IMR-90 (cell line): ENCODE results near the gene CEP41. TPM values are rescaled to one million over a fixed set of nuclear protein-coding genes. Genes with fewer than 3 reads are reported as not detected.

Experiments
- ATAC-seq: fragments of 200-7000 bp; cut with Tn5 transposase; 2 replicates; pipeline ENCODE4 v1.9.1; 2020; ENCODE audit warnings: low read depth, mild to moderate bottlenecking, moderate library complexity
- BruUV-seq: library from RNA; stranded (reverse); fragments of 400-500 nt; replicated peaks from 2 replicates; lab custom pipeline; 2021; lab: Mats Ljungman, UMichigan
- CTCF ChIA-PET: fragments of 300-600 bp; formaldehyde crosslinking; extraction: SDS; loops from one replicate; lab custom pipeline; 2021; ENCODE audit warnings: antibody characterized with exemption; lab: Yijun Ruan, JAX
- POLR2A ChIA-PET: fragments of 300-600 bp; sonication (Branson Sonifier 250); formaldehyde crosslinking; loops from one replicate; lab custom pipeline; 2022; ENCODE audit warnings: antibody characterized with exemption; ENCODE audit not compliant: unreplicated experiment; lab: Charles Lee
- DNase-seq: peaks from one replicate; pipeline ENCODE4 v3.0.0; 2013
- H2AFZ ChIP-seq: replicated peaks from 2 replicates; pipeline ENCODE3; 2013; ENCODE audit warnings: low read length, mild to moderate bottlenecking; ENCODE audit not compliant: poor library complexity
- H2AK5ac ChIP-seq: 2 replicates; pipeline ENCODE4 v1.6.1; 2013; ENCODE audit warnings: low read depth, low read length, inconsistent platforms
- H2AK9ac ChIP-seq: replicated peaks from 2 replicates; pipeline ENCODE3; 2013; ENCODE audit warnings: mild to moderate bottlenecking, low read depth, low read length, moderate library complexity; ENCODE audit not compliant: poor library complexity
- H2BK120ac ChIP-seq: 2 replicates; pipeline ENCODE4 v1.6.1; 2013; ENCODE audit warnings: low read depth, low read length, inconsistent platforms
- H2BK15ac ChIP-seq: 3 replicates; pipeline ENCODE4 v1.6.1; 2013; ENCODE audit warnings: low read depth, low read length, inconsistent platforms
- H2BK20ac ChIP-seq: 2 replicates; pipeline ENCODE4 v1.6.1; 2013; ENCODE audit warnings: low read depth, mild to moderate bottlenecking, inconsistent platforms, low read length, moderate library complexity
- H2BK5ac ChIP-seq: 2 replicates; pipeline ENCODE4 v1.6.1; 2013; ENCODE audit warnings: mild to moderate bottlenecking, low read depth, low read length, inconsistent platforms; ENCODE audit not compliant: poor library complexity, severe bottlenecking
- H3K14ac ChIP-seq: replicated peaks from 2 replicates; pipeline ENCODE4 v1.6.1; 2013; ENCODE audit warnings: low read depth, low read length, inconsistent platforms
- H3K18ac ChIP-seq: 2 replicates; pipeline ENCODE4 v1.6.1; 2013; ENCODE audit warnings: low read depth, low read length, control low read depth
- H3K23ac ChIP-seq: 2 replicates; pipeline ENCODE4 v1.6.1; 2013; ENCODE audit warnings: low read depth, low read length, inconsistent platforms
- H3K27ac ChIP-seq: 2 replicates; pipeline ENCODE4 v1.5.1; 2013; ENCODE audit warnings: mild to moderate bottlenecking, control low read depth, low read length; ENCODE audit not compliant: insufficient read depth
- H3K27me3 ChIP-seq: 2 replicates; pipeline ENCODE4 v1.6.1; 2013; ENCODE audit warnings: low read length; ENCODE audit not compliant: control insufficient read depth, insufficient read depth
- H3K36me3 ChIP-seq: 2 replicates; pipeline ENCODE4 v1.6.1; 2013; ENCODE audit warnings: low read length, mixed read lengths; ENCODE audit not compliant: control insufficient read depth, insufficient read depth
- H3K4ac ChIP-seq: 2 replicates; pipeline ENCODE4 v1.6.1; 2013; ENCODE audit warnings: low read depth, low read length, inconsistent platforms
- H3K4me1 ChIP-seq: 2 replicates; pipeline ENCODE4 v1.6.1; 2013; ENCODE audit warnings: low read length, mixed read lengths; ENCODE audit not compliant: control insufficient read depth, insufficient read depth
- H3K4me2 ChIP-seq: 2 replicates; pipeline ENCODE4 v1.6.1; 2013; ENCODE audit warnings: low read depth, mild to moderate bottlenecking, control low read depth, low read length, moderate library complexity
- H3K4me3 ChIP-seq: 2 replicates; pipeline ENCODE4 v1.5.1; 2013; ENCODE audit warnings: low read depth, mild to moderate bottlenecking, control low read depth, low read length, moderate library complexity; ENCODE audit not compliant: insufficient read depth
- H3K56ac ChIP-seq: 2 replicates; pipeline ENCODE4 v1.6.1; 2013; ENCODE audit warnings: low read length, inconsistent platforms; ENCODE audit not compliant: insufficient read depth; ENCODE audit errors: extremely low read depth
- H3K79me1 ChIP-seq, 2 experiments: 2 replicates each; pipeline ENCODE4 v1.6.1; 2013; ENCODE audit warnings: low read length in 2 of 2, inconsistent platforms in 1 of 2, low read depth in 1 of 2
- H3K9ac ChIP-seq: 2 replicates; pipeline ENCODE4 v1.6.1; 2013; ENCODE audit warnings: low read depth, low read length, control low read depth
- H3K9me1 ChIP-seq: 2 replicates; pipeline ENCODE4 v1.6.1; 2013; ENCODE audit warnings: low read length, inconsistent platforms; ENCODE audit not compliant: insufficient read depth
- H3K9me3 ChIP-seq: 2 replicates; pipeline ENCODE4 v1.6.1; 2013; ENCODE audit warnings: low read length; ENCODE audit not compliant: control insufficient read depth, insufficient read depth
- H4K20me1 ChIP-seq: 2 replicates; pipeline ENCODE4 v1.6.1; 2013; ENCODE audit warnings: low read length, inconsistent platforms; ENCODE audit not compliant: insufficient read depth
- H4K5ac ChIP-seq: 2 replicates; pipeline ENCODE4 v1.6.1; 2013; ENCODE audit warnings: mild to moderate bottlenecking, low read depth, low read length, control low read depth
- H4K8ac ChIP-seq, 2 experiments: 2 replicates each; pipeline ENCODE4 v1.6.1; 2013; ENCODE audit warnings: low read depth in 2 of 2, low read length in 2 of 2, control low read depth in 1 of 2, inconsistent platforms in 1 of 2
- H4K91ac ChIP-seq: 2 replicates; pipeline ENCODE4 v1.6.1; 2013; ENCODE audit warnings: low read depth, low read length, inconsistent platforms; ENCODE audit not compliant: insufficient read depth
- BHLHE40 ChIP-seq: fragments of 150-350 bp; IDR thresholded peaks from 2 replicates; pipeline ENCODE4 v1.6.1; 2016; ENCODE audit warnings: mild to moderate bottlenecking, low read depth, low read length
- CEBPB ChIP-seq: IDR thresholded peaks from 2 replicates; pipeline ENCODE4 v1.6.1; 2012; ENCODE audit warnings: low read depth, low read length, improper control_type of control experiment
- CTCF ChIP-seq: conservative IDR thresholded peaks from 2 replicates; pipeline ENCODE4 v1.5.1; 2012; ENCODE audit warnings: mild to moderate bottlenecking, low read depth, low read length, improper control_type of control experiment
- ELK1 ChIP-seq: fragments of 150-350 bp; IDR thresholded peaks from 2 replicates; pipeline ENCODE4 v1.6.1; 2016; ENCODE audit warnings: low read depth, mild to moderate bottlenecking, low read length, moderate library complexity, borderline replicate concordance
- FOS ChIP-seq: fragments of 150-350 bp; IDR thresholded peaks from 2 replicates; pipeline ENCODE4 v1.6.1; 2016; ENCODE audit warnings: low read depth, low read length
- MAFK ChIP-seq: IDR thresholded peaks from 2 replicates; pipeline ENCODE4 v1.6.1; 2012; ENCODE audit warnings: low read depth, low read length, improper control_type of control experiment
- MXI1 ChIP-seq: IDR thresholded peaks from 2 replicates; pipeline ENCODE4 v1.6.1; 2012; ENCODE audit warnings: low read depth, mild to moderate bottlenecking, low read length, moderate library complexity, borderline replicate concordance
- NFE2L2 ChIP-seq: fragments of 150-350 bp; IDR thresholded peaks from 2 replicates; pipeline ENCODE4 v1.6.1; 2016; ENCODE audit warnings: low read depth, mild to moderate bottlenecking, low read length
- POLR2A ChIP-seq: IDR thresholded peaks from 2 replicates; pipeline ENCODE4 v1.6.1; 2012; ENCODE audit warnings: mild to moderate bottlenecking, low read depth, low read length
- RAD21 ChIP-seq: IDR thresholded peaks from 2 replicates; pipeline ENCODE4 v1.6.1; 2012; ENCODE audit warnings: low read length, improper control_type of control experiment
- RCOR1 ChIP-seq: IDR thresholded peaks from 2 replicates; pipeline ENCODE4 v1.6.1; 2012; ENCODE audit warnings: mild to moderate bottlenecking, low read length, improper control_type of control experiment; ENCODE audit not compliant: insufficient replicate concordance
- SMC3 ChIP-seq: fragments of 150-350 bp; IDR thresholded peaks from 2 replicates; pipeline ENCODE4 v1.6.1; 2016; ENCODE audit warnings: low read depth, mild to moderate bottlenecking, antibody characterized with exemption, low read length, moderate library complexity
- WGBS, 2 experiments: methylation state at CpG; one replicate each; pipeline versions ENCODE4 v1.1.5 to v1.1.7; 2013; ENCODE audit warnings: missing lambda C conversion rate in 2 of 2; ENCODE audit not compliant: insufficient read length in 1 of 2; ENCODE audit errors: extremely low coverage in 2 of 2; 5-methylcytosine and 5-hydroxymethylcytosine counted together
- dilution Hi-C: fragments of 300-500 bp; cut with HindIII; formaldehyde crosslinking; loops from one replicate; pipeline ENCODE4 v1.14.3; 2018; ENCODE audit warnings: low sequenced_read_pairs; ENCODE audit not compliant: unreplicated experiment
- in situ Hi-C: fragments of 300-500 bp; cut with MboI; formaldehyde crosslinking; loops from 3 replicates; pipeline ENCODE4 v1.14.3; 2019; ENCODE audit warnings: low sequenced_read_pairs, inconsistent platforms, mixed read lengths
- intact Hi-C: fragments of 100-400 bp; cut with micrococcal nuclease; formaldehyde crosslinking; loops from 2 replicates; pipeline ENCODE4 v1.10.0; 2022
- polyA plus RNA-seq, 3 experiments: library from polyadenylated mRNA; depleted of rRNA; stranded (reverse); fragments of >200 nt; gene quantifications; 2 replicates each; pipeline ENCODE4 v1.2.3, GENCODE V29; 2012; ENCODE audit warnings: low replicate concordance in 1 of 3
- total RNA-seq: library from RNA; depleted of rRNA; stranded (reverse); fragments of >200 nt; gene quantifications from 2 replicates; pipeline ENCODE4 v1.2.3, GENCODE V29; 2012
- TF ChIP-seq, protein P1 (sequence below): fragments of 150-350 bp; IDR thresholded peaks from 2 replicates; pipeline ENCODE4 v1.6.1; 2017; ENCODE audit warnings: mild to moderate bottlenecking, antibody characterized with exemption, low read length, low read depth

Gene CEP41
- total and polyA plus RNA-seq, 2 of the 4 experiments (the other 2 are of a cell fraction) = 12.2 to 21.9 TPM

GRCh38 chr7:130461272-130461671, 20.5 kb upstream of the CEP41 start:
- Histone ChIP-seq H3K18ac (no peak overlapping the region), H2AFZ (no peak overlapping the region), H3K9ac (no peak overlapping the region), H3K27me3 (peaks cover 2% of the 10 kb centered on the region), H3K4me1 (no peaks in the 10 kb centered on the region), H2BK120ac (no peak overlapping the region), H3K36me3 (no peaks in the 10 kb centered on the region), H2BK5ac (peak overlapping the region; percentile 4), H2AK5ac (no peak overlapping the region), H3K4me3 (no peak overlapping the region), H3K56ac (no peak overlapping the region; the same call in 1 of the 2 replicates), H3K23ac (no peak overlapping the region), H3K4me2 (no peak overlapping the region), H3K9me3 (peaks cover 8% of the 10 kb centered on the region), H3K79me1 (no peaks in the 10 kb centered on the region), H3K14ac (0 out of 2 replicates have a peak overlapping the region, but pooled peaks have one; percentile 25), H3K27ac (no peak overlapping the region), H4K20me1 (no peaks in the 10 kb centered on the region), H2AK9ac (no peak overlapping the region), H3K4ac (no peak overlapping the region), H3K9me1 (no peaks in the 10 kb centered on the region), H2BK20ac (no peak overlapping the region), H4K5ac (no peak overlapping the region), H4K91ac (no peak overlapping the region), H2BK15ac (no peak overlapping the region), H4K8ac (no peak overlapping the region)
- CTCF ChIA-PET = no interaction called here
- no CpG with 5 or more reads among the region's 2 CpGs for WGBS, 2 experiments
- no peak for DNase-seq
- TF ChIP-seq CEBPB (no peak), ELK1 (no peak), RAD21 (no peak), BHLHE40 (no peak), POLR2A (no peak), RCOR1 (no peak), SMC3 (no peak), MXI1 (no peak), CTCF (no peak), MAFK (no peak), FOS (no peak), NFE2L2 (no peak)
- TF ChIP-seq, protein P1, sequence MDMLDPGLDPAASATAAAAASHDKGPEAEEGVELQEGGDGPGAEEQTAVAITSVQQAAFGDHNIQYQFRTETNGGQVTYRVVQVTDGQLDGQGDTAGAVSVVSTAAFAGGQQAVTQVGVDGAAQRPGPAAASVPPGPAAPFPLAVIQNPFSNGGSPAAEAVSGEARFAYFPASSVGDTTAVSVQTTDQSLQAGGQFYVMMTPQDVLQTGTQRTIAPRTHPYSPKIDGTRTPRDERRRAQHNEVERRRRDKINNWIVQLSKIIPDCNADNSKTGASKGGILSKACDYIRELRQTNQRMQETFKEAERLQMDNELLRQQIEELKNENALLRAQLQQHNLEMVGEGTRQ = no peak
- intact Hi-C loops = no loop called here
- in situ Hi-C loops = no loop called here
- POLR2A ChIA-PET = no interaction called here
- ATAC-seq = peak; percentile 63
- BruUV-seq = no TSS peak
- dilution Hi-C loops = no loop called here
